Measurements from ENCODE around the gene CCL17. TPM values are rescaled to one million over a fixed set of nuclear protein-coding genes. Genes with fewer than 3 reads are reported as not detected.
A peak's percentile ranks its signal among the peaks of the same experiment; 100 is the strongest.

CCL17 gene
- total RNA-seq, 4 donors from 2014 or later: 2.6 TPM; not detected in 3

GRCh38 chr16:57367116-57367752 lies 37.3 kb upstream of the CCL17 start:
- H3K4me3 ChIP-seq: no peak overlapping the region
- H3K27me3 ChIP-seq: no peaks in the 10 kb centered on the region
- no peak for DNase-seq (ENCODE audit: low spot score in 2 of 2)
- WGBS: 38% methylated on average over 7 of the region's 7 CpGs
- no peak overlapping the region for H3K27ac ChIP-seq
- TF ChIP-seq POLR2AphosphoS5 (IDR thresholded peaks at IDR 0.05) (no peak), EP300 (IDR thresholded peaks at IDR 0.05) (no peak), CTCF (IDR thresholded peaks at IDR 0.05) (no peak), POLR2A (IDR thresholded peaks at IDR 0.05) (no peak)
- H3K36me3 ChIP-seq: no peaks in the 10 kb centered on the region
- H3K9me3 ChIP-seq: no peaks in the 10 kb centered on the region
- H3K4me1 ChIP-seq: peaks cover 16% of the 10 kb centered on the region

GRCh38 chr16:57371494-57372371 lies 32.8 kb upstream of the CCL17 start:
- peak overlapping the region; percentile 57 for H3K4me3 ChIP-seq
- TF ChIP-seq POLR2AphosphoS5 (IDR thresholded peaks at IDR 0.05) (no peak), POLR2A (IDR thresholded peaks at IDR 0.05) (no peak), CTCF (IDR thresholded peaks at IDR 0.05) (no peak), EP300 (IDR thresholded peaks at IDR 0.05) (no peak)
- peaks cover 42% of the 10 kb centered on the region for H3K4me1 ChIP-seq
- no peaks in the 10 kb centered on the region for H3K9me3 ChIP-seq
- WGBS: 81% methylated on average over 4 of the region's 15 CpGs
- peak overlapping the region; percentile 81 for H3K27ac ChIP-seq
- H3K36me3 ChIP-seq: no peaks in the 10 kb centered on the region
- no peaks in the 10 kb centered on the region for H3K27me3 ChIP-seq
- no peak for DNase-seq (ENCODE audit: low spot score in 2 of 2)

GRCh38 chr16:57372372-57373116 lies 32.0 kb upstream of the CCL17 start, which contains the start of gene CX3CL1:
Gene CX3CL1 (plus strand): TSS chr16:57372490. CDS start chr16:57372569, 79 bp downstream.
- WGBS: 18% methylated on average over 13 of the region's 23 CpGs
- peak in 1 of 2 donors; percentile 76 for DNase-seq (ENCODE audit: low spot score in 2 of 2)
- TF ChIP-seq CTCF (IDR thresholded peaks at IDR 0.05) (peak in 1 of 2 donors; percentile 22), POLR2AphosphoS5 (IDR thresholded peaks at IDR 0.05) (peak in 1 of 3 donors; percentile 40), POLR2A (IDR thresholded peaks at IDR 0.05) (peak in 1 of 2 donors; percentile 23), EP300 (IDR thresholded peaks at IDR 0.05) (no peak)
- peak within 1 kb of the TSS; percentile 57 for H3K4me3 ChIP-seq
- H3K36me3 ChIP-seq: no peaks in the 10 kb centered on the region
- H3K27ac ChIP-seq: peak within 1 kb of the TSS; percentile 81
- H3K27me3 ChIP-seq: no peaks in the 10 kb centered on the region
- H3K9me3 ChIP-seq: no peaks in the 10 kb centered on the region
- peaks cover 50% of the 10 kb centered on the region for H3K4me1 ChIP-seq

- TF ChIP-seq POLR2A (IDR thresholded peaks at IDR 0.05) (no peak), EP300 (IDR thresholded peaks at IDR 0.05) (no peak), POLR2AphosphoS5 (IDR thresholded peaks at IDR 0.05) (no peak), CTCF (IDR thresholded peaks at IDR 0.05) (no peak)
- Histone ChIP-seq H3K9me3 (no peaks in the 10 kb centered on the region), H3K27me3 (no peaks in the 10 kb centered on the region), H3K27ac (peak overlapping the region; percentile 81), H3K36me3 (no peaks in the 10 kb centered on the region), H3K4me3 (peak overlapping the region; percentile 57), H3K4me1 (peaks cover 52% of the 10 kb centered on the region)
- WGBS: 45% methylated on average over 8 of the region's 9 CpGs
- no peak for DNase-seq (ENCODE audit: low spot score in 2 of 2)
Observed at GRCh38 chr16:57373117-57373947, 31.2 kb upstream of the CCL17 start.

Measured in suprapubic skin (tissue), 4 donors.